Endothelial cell of umbilical vein (primary cell): ENCODE data around the gene TRIM71. TPM values are rescaled to one million over a fixed set of nuclear protein-coding genes. Genes with fewer than 3 reads are reported as not detected.

Experiments
- BruUV-seq: library from RNA; stranded (reverse); fragments of 400-500 nt; replicated peaks from 2 replicates; lab custom pipeline; 2021; lab: Mats Ljungman, UMichigan
- CTCF ChIA-PET: fragments of 300-600, 350-600 bp; sonication (Branson Sonifier 250); formaldehyde crosslinking; loops from one replicate; lab custom pipeline; 2021; ENCODE audit warnings: antibody characterized with exemption, inconsistent platforms; lab: Charles Lee
- POLR2A ChIA-PET: fragments of 300-600, 350-600 bp; sonication (Branson Sonifier 250); formaldehyde crosslinking; loops from one replicate; lab custom pipeline; 2021; ENCODE audit warnings: antibody characterized with exemption, inconsistent platforms; lab: Charles Lee
- DNase-seq: peaks from one replicate; pipeline ENCODE4 v3.0.0-alpha.2; 2011; ENCODE audit warnings: low read depth, low spot score
- FAIRE-seq: peaks from 2 replicates; lab custom pipeline; 2011; peaks lifted over from hg19 to GRCh38; lab: Jason Lieb, UNC
- H2AFZ ChIP-seq: 2 replicates; pipeline ENCODE4 v1.6.0; 2012; ENCODE audit warnings: low read depth, low read length, control low read depth, inconsistent platforms
- H3K27ac ChIP-seq: 2 replicates; pipeline ENCODE4 v1.5.1; 2011; ENCODE audit warnings: low read depth, mild to moderate bottlenecking, control low read depth, low read length, moderate library complexity; ENCODE audit not compliant: insufficient read depth
- H3K27me3 ChIP-seq, 2 experiments: 2 replicates each; pipeline versions ENCODE4 v1.6.0 to v1.6.1; 2011; ENCODE audit warnings: low read length in 2 of 2, mixed read lengths in 1 of 2; ENCODE audit not compliant: control insufficient read depth in 2 of 2, insufficient read depth in 2 of 2
- H3K36me3 ChIP-seq, 2 experiments: 2 replicates in 1 of 2; 3 replicates in 1 of 2; pipeline ENCODE4 v1.5.1; 2011; ENCODE audit warnings: low read length in 2 of 2, mild to moderate bottlenecking in 1 of 2, moderate library complexity in 1 of 2; ENCODE audit not compliant: control insufficient read depth in 2 of 2, insufficient read depth in 2 of 2; ENCODE audit errors: extremely low read depth in 1 of 2
- H3K4me1 ChIP-seq: 3 replicates; pipeline ENCODE4 v1.5.1; 2011; ENCODE audit warnings: mild to moderate bottlenecking, low read length; ENCODE audit not compliant: control insufficient read depth, insufficient read depth; ENCODE audit errors: extremely low read depth
- H3K4me2 ChIP-seq: 2 replicates; pipeline ENCODE4 v1.6.1; 2011; ENCODE audit warnings: low read length, control low read depth, mixed read lengths; ENCODE audit not compliant: insufficient read depth
- H3K4me3 ChIP-seq, 3 experiments: fragments of 200-600 bp in 1 of 3; sonication (generic), shearing (Covaris generic) in 1 of 3; replicated peaks in 1 of 3; 2 replicates each; pipeline ENCODE4 v1.5.1; 2011 to 2016; ENCODE audit warnings: control low read depth in 3 of 3, low read length in 3 of 3, mild to moderate bottlenecking in 2 of 3, inconsistent platforms in 1 of 3, low read depth in 1 of 3, moderate library complexity in 1 of 3; ENCODE audit not compliant: insufficient read depth in 1 of 3
- H3K79me2 ChIP-seq: 2 replicates; pipeline ENCODE4 v1.6.0; 2012; ENCODE audit warnings: low read length, inconsistent platforms; ENCODE audit not compliant: control insufficient read depth, insufficient read depth
- H3K9ac ChIP-seq: replicated peaks from 2 replicates; pipeline ENCODE3; 2011; ENCODE audit warnings: low read length, control low read depth; ENCODE audit not compliant: insufficient read depth; ENCODE audit errors: extremely low read depth
- H3K9me1 ChIP-seq: replicated peaks from 3 replicates; pipeline ENCODE4 v1.6.0; 2011; ENCODE audit warnings: mild to moderate bottlenecking, low read length; ENCODE audit not compliant: control insufficient read depth, insufficient read depth; ENCODE audit errors: extremely low read depth
- H3K9me3 ChIP-seq: replicated peaks from 2 replicates; pipeline ENCODE4 v1.5.1; 2012; ENCODE audit warnings: low read length, inconsistent platforms; ENCODE audit not compliant: control insufficient read depth, insufficient read depth
- H4K20me1 ChIP-seq: replicated peaks from 2 replicates; pipeline ENCODE3; 2011; ENCODE audit warnings: mild to moderate bottlenecking, low read length; ENCODE audit not compliant: control insufficient read depth, insufficient read depth; ENCODE audit errors: extremely low read depth
- CTCF ChIP-seq, 2 donors: IDR thresholded peaks; 1 replicate in 1 of 2; 2 replicates in 1 of 2; pipeline ENCODE4 v1.5.1; 2011; ENCODE audit warnings: low read length in 2 of 2, mild to moderate bottlenecking in 2 of 2, moderate library complexity in 2 of 2, control low read depth in 1 of 2, inconsistent platforms in 1 of 2, low read depth in 1 of 2; ENCODE audit not compliant: insufficient read depth in 1 of 2; ENCODE audit errors: extremely low read depth in 1 of 2
- EZH2 ChIP-seq: IDR thresholded peaks from 2 replicates; pipeline ENCODE4 v1.6.1; 2012; ENCODE audit warnings: borderline replicate concordance, low read depth, mild to moderate bottlenecking, moderate library complexity, low read length, inconsistent platforms; ENCODE audit not compliant: severe bottlenecking
- FOS ChIP-seq: IDR thresholded peaks from 2 replicates; pipeline ENCODE4 v1.6.1; 2011; ENCODE audit warnings: mild to moderate bottlenecking, low read length, moderate library complexity, borderline replicate concordance; ENCODE audit not compliant: insufficient read depth
- GATA2 ChIP-seq: IDR thresholded peaks from 2 replicates; pipeline ENCODE4 v1.7.0; 2011; ENCODE audit warnings: low read depth, mild to moderate bottlenecking, moderate library complexity, mixed read lengths, low read length; ENCODE audit not compliant: insufficient read length, insufficient read depth
- JUN ChIP-seq: IDR thresholded peaks from 2 replicates; pipeline ENCODE4 v1.6.1; 2011; ENCODE audit warnings: borderline replicate concordance, low read depth; ENCODE audit not compliant: insufficient read length, insufficient read depth
- MAX ChIP-seq: IDR thresholded peaks from 2 replicates; pipeline ENCODE4 v1.6.1; 2011; ENCODE audit not compliant: insufficient read depth, insufficient read length
- MYC ChIP-seq: IDR thresholded peaks from one replicate; pipeline ENCODE4 v1.6.1; 2011; ENCODE audit warnings: mild to moderate bottlenecking, low read depth, low read length
- POLR2A ChIP-seq: IDR thresholded peaks from 2 replicates; pipeline ENCODE4 v1.6.1; 2012; ENCODE audit warnings: low read depth, mild to moderate bottlenecking, control low read depth, low read length
- POLR2AphosphoS5 ChIP-seq: IDR thresholded peaks from 2 replicates; pipeline ENCODE4 v1.6.1; 2012; ENCODE audit warnings: low read depth, mild to moderate bottlenecking, control low read depth, low read length, moderate library complexity; ENCODE audit not compliant: insufficient read depth
- dilution Hi-C: fragments of 300-500 bp; cut with MboI; formaldehyde crosslinking; loops from one replicate; pipeline ENCODE4 v1.15.0; 2019; ENCODE audit warnings: low sequenced_read_pairs; ENCODE audit not compliant: extremely low pct_ligation_motif_present
- intact Hi-C: fragments of 100-400 bp; cut with micrococcal nuclease; formaldehyde crosslinking; loops from one replicate; pipeline ENCODE4 v1.10.0; 2022
- polyA plus RNA-seq, 4 experiments: library from polyadenylated mRNA; depleted of rRNA in 3 of 4; stranded (reverse) in 3 of 4; unstranded in 1 of 4; fragments of >200 nt; gene quantifications; 2 replicates each; pipeline versions ENCODE4 v1.2.1 to v1.2.3, GENCODE V29; 2011 to 2012; ENCODE audit warnings: missing spikeins in 1 of 4
- total RNA-seq: library from RNA; stranded (reverse); gene quantifications from 2 replicates; pipeline ENCODE4 v1.2.3, GENCODE V29; 2021

TRIM71 gene
- total and polyA plus RNA-seq, 2 donors (not counting 3 experiments of a cell fraction or from before 2014, with no cell fraction given): not detected

GRCh38 chr3:32870373-32871095 is 52.7 kb downstream of the TRIM71 start:
- no peaks in the 10 kb centered on the region for H3K79me2 ChIP-seq
- ChIA-PET POLR2A (interaction anchor here (0.6 kb wide), 1 partner anchor 20 kb away, joined by 3 read pairs; no protein-coding TSS in a partner anchor), CTCF (no interaction called here)
- BruUV-seq: no TSS peak
- no peak overlapping the region for H2AFZ ChIP-seq
- H3K4me1 ChIP-seq: no peaks in the 10 kb centered on the region
- H3K4me2 ChIP-seq: no peak overlapping the region
- no peaks in the 10 kb centered on the region for H4K20me1 ChIP-seq
- no peaks in the 10 kb centered on the region for H3K9me1 ChIP-seq
- no peak overlapping the region for H3K9ac ChIP-seq
- peaks cover 2 to 10% of the 10 kb centered on the region in 2 experiments for H3K27me3 ChIP-seq
- no peak overlapping the region for H3K27ac ChIP-seq
- no peak for DNase-seq
- dilution Hi-C loops: no loop called here
- TF ChIP-seq EZH2 (no peak), GATA2 (no peak), POLR2AphosphoS5 (no peak), MYC (no peak), CTCF (IDR thresholded peaks at IDR 0.05; ENCODE audit: extremely low read depth in 1 of 2, insufficient read depth in 1 of 2, low read depth in 1 of 2, low read length in 2 of 2) (no peak), FOS (no peak), MAX (no peak), POLR2A (no peak), JUN (no peak)
- H3K36me3 ChIP-seq: no peaks in the 10 kb centered on the region
- H3K9me3 ChIP-seq: no peaks in the 10 kb centered on the region
- intact Hi-C loops: no loop called here
- no peak for FAIRE-seq
- H3K4me3 ChIP-seq: no peak overlapping the region
